Neural cell (in vitro differentiated cells): ENCODE results near the gene EPB41L2. TPM values are rescaled to one million over a fixed set of nuclear protein-coding genes. Genes with fewer than 3 reads are reported as not detected.

Experiments
- H2AFZ ChIP-seq: fragments of 200-600, 300-800 bp; sonication (generic), shearing (Covaris generic); 2 replicates; pipeline ENCODE4 v1.6.0; 2014; ENCODE audit warnings: low read depth, mild to moderate bottlenecking, antibody characterized with exemption, low read length, moderate library complexity
- H3F3A ChIP-seq: fragments of 200-600 bp; shearing (Covaris generic); 2 replicates; pipeline ENCODE4 v1.6.1; 2016; ENCODE audit warnings: mild to moderate bottlenecking, moderate library complexity, mixed read lengths, antibody characterized with exemption, low read length; ENCODE audit not compliant: insufficient read depth, poor library complexity, severe bottlenecking
- H3K27ac ChIP-seq: fragments of 200-600, 300-800 bp; sonication (generic), shearing (Covaris generic); 2 replicates; pipeline ENCODE4 v1.5.1; 2014; ENCODE audit warnings: mild to moderate bottlenecking, low read length, moderate library complexity
- H3K27me3 ChIP-seq: fragments of 300-800, 200-600 bp; sonication (generic), shearing (Covaris generic); 2 replicates; pipeline ENCODE4 v1.6.0; 2014; ENCODE audit warnings: mild to moderate bottlenecking, low read depth, low read length, moderate library complexity; ENCODE audit not compliant: insufficient read depth
- H3K36me3 ChIP-seq: fragments of 300-800, 200-600 bp; sonication (generic), shearing (Covaris generic); 2 replicates; pipeline ENCODE4 v1.5.1; 2014; ENCODE audit warnings: mild to moderate bottlenecking, antibody characterized with exemption, low read length, moderate library complexity; ENCODE audit not compliant: insufficient read depth
- H3K4me2 ChIP-seq: fragments of 300-800, 200-600 bp; sonication (generic), shearing (Covaris generic); 2 replicates; pipeline ENCODE4 v1.6.0; 2014; ENCODE audit warnings: mild to moderate bottlenecking, low read length
- H3K4me3 ChIP-seq: fragments of 300-800, 200-600 bp; sonication (generic), shearing (Covaris generic); 2 replicates; pipeline ENCODE4 v1.5.1; 2014; ENCODE audit warnings: mild to moderate bottlenecking, low read length, moderate library complexity
- H3K79me2 ChIP-seq: fragments of 200-600 bp; shearing (Covaris generic); replicated peaks from 2 replicates; pipeline ENCODE4 v1.6.0; 2014; ENCODE audit warnings: mild to moderate bottlenecking, low read length, moderate library complexity; ENCODE audit not compliant: insufficient read depth
- H3K9ac ChIP-seq: fragments of 300-800, 200-600 bp; sonication (generic), shearing (Covaris generic); 2 replicates; pipeline ENCODE4 v1.6.1; 2016; ENCODE audit warnings: mild to moderate bottlenecking, low read length, mixed read lengths
- H3K9me2 ChIP-seq: fragments of 200-600 bp; shearing (Covaris generic); 2 replicates; pipeline ENCODE4 v1.6.1; 2016; ENCODE audit warnings: mild to moderate bottlenecking, low read length, mixed read lengths; ENCODE audit not compliant: insufficient read depth
- H3K9me3 ChIP-seq: fragments of 200-600, 300-800 bp; sonication (generic), shearing (Covaris generic); 2 replicates; pipeline ENCODE4 v1.6.1; 2016; ENCODE audit warnings: mild to moderate bottlenecking, mixed run types, low read length, moderate library complexity, mixed read lengths
- H4K20me1 ChIP-seq: fragments of 200-600 bp; shearing (Covaris generic); 2 replicates; pipeline ENCODE4 v1.6.1; 2016; ENCODE audit warnings: mild to moderate bottlenecking, mixed run types; ENCODE audit not compliant: insufficient read depth
- EP300 ChIP-seq: fragments of 450-650 bp; conservative IDR thresholded peaks from 2 replicates; pipeline ENCODE4 v1.6.1; 2014; ENCODE audit warnings: antibody characterized with exemption, mild to moderate bottlenecking, moderate library complexity; ENCODE audit not compliant: poor library complexity, severe bottlenecking
- EZH2 ChIP-seq: fragments of 200-600, 300-800 bp; shearing (Covaris generic), sonication (generic); IDR thresholded peaks from 2 replicates; pipeline ENCODE4 v1.6.1; 2014; ENCODE audit warnings: antibody characterized with exemption, low read length, borderline replicate concordance, mild to moderate bottlenecking; ENCODE audit not compliant: insufficient read depth, poor library complexity, severe bottlenecking
- MXI1 ChIP-seq: fragments of 450-650 bp; conservative IDR thresholded peaks from 2 replicates; pipeline ENCODE4 v1.6.1; 2014; ENCODE audit warnings: antibody characterized with exemption, mild to moderate bottlenecking; ENCODE audit not compliant: poor library complexity, severe bottlenecking
- POLR2AphosphoS5 ChIP-seq: IDR thresholded peaks from 2 replicates; pipeline ENCODE4 v1.6.1; 2012
- RAD21 ChIP-seq: fragments of 450-650 bp; conservative IDR thresholded peaks from 2 replicates; pipeline ENCODE4 v1.6.1; 2014; ENCODE audit warnings: antibody characterized with exemption, mild to moderate bottlenecking, moderate library complexity
- SMC3 ChIP-seq: fragments of 450-650 bp; conservative IDR thresholded peaks from 2 replicates; pipeline ENCODE4 v1.6.1; 2014; ENCODE audit warnings: antibody characterized with exemption, mild to moderate bottlenecking, moderate library complexity; ENCODE audit not compliant: poor library complexity
- TAF1 ChIP-seq: IDR thresholded peaks from 2 replicates; pipeline ENCODE4 v1.6.1; 2012; ENCODE audit warnings: low read depth
- polyA plus RNA-seq: library from polyadenylated mRNA; depleted of rRNA; stranded (reverse); fragments of >200 nt; gene quantifications from 2 replicates; pipeline ENCODE4 v1.2.3, GENCODE V29; 2014
- TF ChIP-seq, protein P1 (sequence below): fragments of 450-650 bp; IDR thresholded peaks from 2 replicates; pipeline ENCODE4 v1.5.1; 2014; ENCODE audit warnings: antibody characterized with exemption, mild to moderate bottlenecking, moderate library complexity; ENCODE audit not compliant: poor library complexity, severe bottlenecking
- TF ChIP-seq, protein P2 (sequence below): IDR thresholded peaks from 2 replicates; pipeline ENCODE4 v1.6.1; 2012; ENCODE audit warnings: borderline replicate concordance

The EPB41L2 gene
- polyA plus RNA-seq, 1 donor from 2014 or later: 13.5 TPM

GRCh38 chr6:130928158-130928912, 134.7 kb downstream of the EPB41L2 start:
- H3K27ac ChIP-seq: no peak overlapping the region
- H3K4me2 ChIP-seq: no peak overlapping the region

DNA sequence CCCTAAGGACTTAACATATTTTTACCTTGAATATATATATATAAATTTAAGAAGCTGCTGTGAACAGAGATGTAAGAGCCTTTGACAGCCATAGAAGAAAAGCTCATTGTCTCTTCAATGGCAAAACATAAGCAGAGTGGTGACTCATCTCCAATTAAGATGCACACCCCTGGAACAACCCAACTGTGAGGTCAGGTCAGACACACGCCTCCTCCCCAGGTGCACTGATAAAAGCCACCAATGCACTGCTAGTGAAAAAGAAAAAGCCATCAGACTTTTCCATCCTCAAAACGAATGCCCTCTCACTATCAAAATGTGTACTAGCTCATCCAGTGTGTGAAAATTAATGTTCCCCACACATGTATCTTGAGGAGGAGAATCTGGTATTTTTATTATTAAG, 135.7 kb downstream of the EPB41L2 start:
- H2AFZ ChIP-seq: no peak overlapping the region
- H3K9me3 ChIP-seq: no peaks in the 10 kb centered on the region
- no peaks in the 10 kb centered on the region for H3F3A ChIP-seq
- H3K4me2 ChIP-seq: no peak overlapping the region
- H3K79me2 ChIP-seq: no peaks in the 10 kb centered on the region
- H3K4me3 ChIP-seq: no peak overlapping the region
- no peak for TF ChIP-seq EP300
- TF ChIP-seq RAD21: no peak
- TF ChIP-seq POLR2AphosphoS5: no peak
- no peak for TF ChIP-seq TAF1
- TF ChIP-seq, protein P1, sequence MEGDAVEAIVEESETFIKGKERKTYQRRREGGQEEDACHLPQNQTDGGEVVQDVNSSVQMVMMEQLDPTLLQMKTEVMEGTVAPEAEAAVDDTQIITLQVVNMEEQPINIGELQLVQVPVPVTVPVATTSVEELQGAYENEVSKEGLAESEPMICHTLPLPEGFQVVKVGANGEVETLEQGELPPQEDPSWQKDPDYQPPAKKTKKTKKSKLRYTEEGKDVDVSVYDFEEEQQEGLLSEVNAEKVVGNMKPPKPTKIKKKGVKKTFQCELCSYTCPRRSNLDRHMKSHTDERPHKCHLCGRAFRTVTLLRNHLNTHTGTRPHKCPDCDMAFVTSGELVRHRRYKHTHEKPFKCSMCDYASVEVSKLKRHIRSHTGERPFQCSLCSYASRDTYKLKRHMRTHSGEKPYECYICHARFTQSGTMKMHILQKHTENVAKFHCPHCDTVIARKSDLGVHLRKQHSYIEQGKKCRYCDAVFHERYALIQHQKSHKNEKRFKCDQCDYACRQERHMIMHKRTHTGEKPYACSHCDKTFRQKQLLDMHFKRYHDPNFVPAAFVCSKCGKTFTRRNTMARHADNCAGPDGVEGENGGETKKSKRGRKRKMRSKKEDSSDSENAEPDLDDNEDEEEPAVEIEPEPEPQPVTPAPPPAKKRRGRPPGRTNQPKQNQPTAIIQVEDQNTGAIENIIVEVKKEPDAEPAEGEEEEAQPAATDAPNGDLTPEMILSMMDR: no peak
- TF ChIP-seq SMC3: no peak
- no peak for TF ChIP-seq MXI1
- TF ChIP-seq, protein P2, sequence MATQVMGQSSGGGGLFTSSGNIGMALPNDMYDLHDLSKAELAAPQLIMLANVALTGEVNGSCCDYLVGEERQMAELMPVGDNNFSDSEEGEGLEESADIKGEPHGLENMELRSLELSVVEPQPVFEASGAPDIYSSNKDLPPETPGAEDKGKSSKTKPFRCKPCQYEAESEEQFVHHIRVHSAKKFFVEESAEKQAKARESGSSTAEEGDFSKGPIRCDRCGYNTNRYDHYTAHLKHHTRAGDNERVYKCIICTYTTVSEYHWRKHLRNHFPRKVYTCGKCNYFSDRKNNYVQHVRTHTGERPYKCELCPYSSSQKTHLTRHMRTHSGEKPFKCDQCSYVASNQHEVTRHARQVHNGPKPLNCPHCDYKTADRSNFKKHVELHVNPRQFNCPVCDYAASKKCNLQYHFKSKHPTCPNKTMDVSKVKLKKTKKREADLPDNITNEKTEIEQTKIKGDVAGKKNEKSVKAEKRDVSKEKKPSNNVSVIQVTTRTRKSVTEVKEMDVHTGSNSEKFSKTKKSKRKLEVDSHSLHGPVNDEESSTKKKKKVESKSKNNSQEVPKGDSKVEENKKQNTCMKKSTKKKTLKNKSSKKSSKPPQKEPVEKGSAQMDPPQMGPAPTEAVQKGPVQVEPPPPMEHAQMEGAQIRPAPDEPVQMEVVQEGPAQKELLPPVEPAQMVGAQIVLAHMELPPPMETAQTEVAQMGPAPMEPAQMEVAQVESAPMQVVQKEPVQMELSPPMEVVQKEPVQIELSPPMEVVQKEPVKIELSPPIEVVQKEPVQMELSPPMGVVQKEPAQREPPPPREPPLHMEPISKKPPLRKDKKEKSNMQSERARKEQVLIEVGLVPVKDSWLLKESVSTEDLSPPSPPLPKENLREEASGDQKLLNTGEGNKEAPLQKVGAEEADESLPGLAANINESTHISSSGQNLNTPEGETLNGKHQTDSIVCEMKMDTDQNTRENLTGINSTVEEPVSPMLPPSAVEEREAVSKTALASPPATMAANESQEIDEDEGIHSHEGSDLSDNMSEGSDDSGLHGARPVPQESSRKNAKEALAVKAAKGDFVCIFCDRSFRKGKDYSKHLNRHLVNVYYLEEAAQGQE: no peak
- TF ChIP-seq EZH2: no peak
- no peaks in the 10 kb centered on the region for H3K36me3 ChIP-seq
- H4K20me1 ChIP-seq: no peaks in the 10 kb centered on the region
- no peak overlapping the region for H3K9ac ChIP-seq
- no peaks in the 10 kb centered on the region for H3K27me3 ChIP-seq
- no peaks in the 10 kb centered on the region for H3K9me2 ChIP-seq
- H3K27ac ChIP-seq: no peak overlapping the region

More at GRCh38 chr6:130928158-130928912, 134.7 kb downstream of the EPB41L2 start:
- Histone ChIP-seq H3F3A (no peaks in the 10 kb centered on the region), H3K9me3 (no peaks in the 10 kb centered on the region), H3K27me3 (no peaks in the 10 kb centered on the region), H3K36me3 (no peaks in the 10 kb centered on the region), H2AFZ (no peak overlapping the region), H3K79me2 (no peaks in the 10 kb centered on the region), H3K9me2 (no peaks in the 10 kb centered on the region), H4K20me1 (no peaks in the 10 kb centered on the region), H3K9ac (no peak overlapping the region), H3K4me3 (no peak overlapping the region)
- no peak for TF ChIP-seq RAD21
- no peak for TF ChIP-seq SMC3
- no peak for TF ChIP-seq TAF1
- no peak for TF ChIP-seq EP300
- no peak for TF ChIP-seq EZH2
- TF ChIP-seq, protein P2: no peak
